GM19023 (cell line): Measurements from ENCODE around the gene TRABD2B.

Experiments used
- ATAC-seq: cut with Tn5 transposase; IDR thresholded peaks from one replicate; pipeline ENCODE4 v1.9.1; 2021; ENCODE audit warnings: mild to moderate bottlenecking, moderate library complexity; ENCODE audit not compliant: unreplicated experiment

TRABD2B gene

DNA sequence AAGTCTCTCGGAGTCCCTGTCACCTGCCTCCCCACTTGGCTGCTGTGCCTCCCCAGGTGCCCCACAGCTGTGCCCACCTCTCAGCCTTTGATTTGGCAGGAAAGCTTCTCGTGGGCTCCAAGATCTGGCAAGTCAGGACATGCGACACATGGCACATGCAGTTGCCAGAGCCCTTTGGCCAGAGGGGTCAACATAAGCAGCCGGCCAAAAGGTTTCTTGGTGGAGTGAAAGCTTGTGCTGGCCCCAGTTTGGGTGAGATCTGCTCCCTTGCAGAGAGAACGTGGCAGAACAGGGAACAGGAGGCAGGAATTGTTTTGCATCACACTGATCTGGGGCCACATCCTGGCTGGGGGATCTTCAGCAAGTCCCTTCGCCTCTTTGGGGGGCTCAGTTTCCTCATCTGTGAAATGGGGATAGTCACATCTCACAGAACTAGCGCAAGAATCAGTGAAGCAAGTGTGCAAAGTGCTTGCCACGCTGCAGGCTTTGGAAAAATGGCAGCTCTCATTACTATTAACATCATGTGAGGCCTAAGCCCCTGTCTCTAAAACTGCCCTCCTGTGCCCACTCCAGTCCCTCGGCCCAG is 232.6 kb downstream of the TRABD2B start:
- no peak for ATAC-seq

DNA sequence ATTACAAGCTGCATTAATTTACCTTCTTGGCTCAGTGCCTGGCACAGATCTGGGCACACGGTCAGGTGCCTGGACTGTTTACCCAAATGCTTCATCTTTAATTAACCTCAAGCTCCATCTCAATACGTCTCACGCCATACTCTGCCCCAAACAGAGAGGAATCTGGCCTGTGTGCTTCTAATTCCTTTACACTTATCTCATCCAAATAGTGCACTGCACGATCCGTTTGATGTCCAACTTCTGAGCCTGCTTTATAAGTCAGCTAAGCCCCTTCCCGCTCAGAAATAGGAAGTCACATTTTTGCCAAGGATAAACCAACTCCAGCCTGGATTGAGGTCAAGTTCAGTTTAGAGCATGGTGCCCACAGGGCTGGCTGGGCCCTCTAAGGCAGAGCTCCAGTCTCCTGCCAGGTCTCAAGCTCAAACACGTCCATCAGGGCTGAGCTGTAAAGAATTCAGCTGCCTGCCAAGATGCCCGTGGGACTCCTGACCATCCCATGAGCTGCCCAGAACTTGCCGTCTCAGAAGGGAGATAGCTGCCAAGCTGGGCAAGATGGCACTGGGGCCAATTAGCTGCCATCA is 233.5 kb downstream of the TRABD2B start:
- ATAC-seq = no peak

DNA sequence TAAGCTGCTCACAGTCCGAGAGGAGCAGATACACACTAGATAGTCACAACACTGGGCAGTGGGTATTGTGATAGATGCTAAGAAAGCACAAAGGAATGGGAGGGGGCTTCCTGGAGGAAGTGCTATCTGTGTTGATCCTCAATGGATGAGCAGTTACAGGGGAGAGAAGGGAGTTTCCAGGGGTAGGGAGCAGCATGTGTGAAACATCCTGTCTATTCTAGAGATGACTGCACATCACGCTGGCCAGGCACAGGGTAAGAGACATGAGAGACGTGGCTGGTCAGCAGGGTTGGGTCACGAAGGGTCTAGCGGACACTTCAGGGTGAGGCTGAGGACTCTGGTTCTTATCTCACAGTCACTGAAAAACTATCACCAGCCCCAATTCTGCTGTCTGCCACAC is 235.2 kb downstream of the TRABD2B start:
- no peak for ATAC-seq

DNA sequence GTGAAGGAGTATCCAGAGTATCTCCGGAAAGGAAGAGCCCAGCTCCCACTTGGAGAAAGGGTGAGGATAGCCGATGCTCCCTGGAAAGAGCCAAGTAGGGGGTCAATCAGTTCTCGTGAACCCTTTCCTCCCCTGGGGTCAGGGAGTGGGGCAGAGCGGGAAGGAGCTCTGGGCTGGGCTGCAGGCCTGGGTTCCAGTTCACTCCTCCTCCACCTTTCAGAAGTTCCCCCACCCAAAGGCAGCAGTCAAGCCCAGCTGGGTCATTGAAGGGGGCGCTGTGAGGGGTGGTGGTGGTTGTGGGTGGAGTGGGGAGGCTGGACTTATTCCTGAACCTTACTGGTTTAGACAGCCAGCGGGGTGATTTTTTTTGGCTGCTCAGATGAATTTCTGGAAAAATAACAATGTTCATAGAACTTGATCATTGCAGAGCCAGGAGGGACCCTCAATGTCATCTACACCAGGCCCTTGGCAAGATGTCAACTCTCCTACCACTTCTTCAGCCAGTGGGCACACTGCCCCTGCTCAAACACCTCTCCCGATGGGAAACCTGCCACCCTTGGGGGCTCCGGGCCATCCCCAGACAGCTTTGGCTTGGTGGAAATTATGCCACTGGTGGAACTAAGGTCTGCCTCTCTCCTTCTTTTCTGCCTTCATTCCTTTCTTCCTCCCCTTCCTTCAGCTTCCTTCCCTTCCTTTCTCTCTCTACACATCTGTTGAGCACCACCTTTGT is 235.8 kb downstream of the TRABD2B start:
- no peak for ATAC-seq

DNA sequence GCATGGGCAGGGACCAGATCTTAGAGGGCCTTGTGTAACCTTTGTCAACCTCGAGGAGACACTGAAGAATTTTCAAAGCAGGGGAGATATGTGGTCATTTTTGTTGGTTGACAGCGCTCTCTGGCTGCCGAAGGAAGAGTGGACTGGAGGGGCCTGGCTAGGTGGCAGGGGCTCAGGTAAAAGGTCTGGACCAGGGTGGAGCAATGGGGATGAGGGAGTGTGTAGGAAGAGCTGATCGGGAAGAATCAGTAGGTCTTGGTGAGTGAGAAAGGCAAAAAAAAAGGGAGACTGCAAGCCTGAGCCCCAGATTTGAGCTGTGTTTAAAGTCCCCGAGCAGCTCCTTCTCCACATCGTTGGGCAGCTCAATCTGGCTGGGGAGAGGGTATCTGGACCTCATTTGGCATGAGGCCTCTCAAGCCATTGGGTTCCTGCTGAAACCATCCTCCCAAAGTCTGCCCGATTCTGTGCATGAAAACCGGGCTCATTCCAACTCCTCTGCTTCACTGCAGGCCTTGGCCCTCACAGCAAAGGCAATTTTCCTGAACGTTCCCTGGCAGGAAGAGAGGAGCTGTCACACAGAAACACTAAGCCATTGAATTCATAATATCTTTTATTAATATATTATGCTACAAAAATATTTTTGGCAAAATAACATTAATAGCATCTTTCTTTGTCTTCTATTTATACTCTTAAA is 237.1 kb downstream of the TRABD2B start:
- no peak for ATAC-seq

DNA sequence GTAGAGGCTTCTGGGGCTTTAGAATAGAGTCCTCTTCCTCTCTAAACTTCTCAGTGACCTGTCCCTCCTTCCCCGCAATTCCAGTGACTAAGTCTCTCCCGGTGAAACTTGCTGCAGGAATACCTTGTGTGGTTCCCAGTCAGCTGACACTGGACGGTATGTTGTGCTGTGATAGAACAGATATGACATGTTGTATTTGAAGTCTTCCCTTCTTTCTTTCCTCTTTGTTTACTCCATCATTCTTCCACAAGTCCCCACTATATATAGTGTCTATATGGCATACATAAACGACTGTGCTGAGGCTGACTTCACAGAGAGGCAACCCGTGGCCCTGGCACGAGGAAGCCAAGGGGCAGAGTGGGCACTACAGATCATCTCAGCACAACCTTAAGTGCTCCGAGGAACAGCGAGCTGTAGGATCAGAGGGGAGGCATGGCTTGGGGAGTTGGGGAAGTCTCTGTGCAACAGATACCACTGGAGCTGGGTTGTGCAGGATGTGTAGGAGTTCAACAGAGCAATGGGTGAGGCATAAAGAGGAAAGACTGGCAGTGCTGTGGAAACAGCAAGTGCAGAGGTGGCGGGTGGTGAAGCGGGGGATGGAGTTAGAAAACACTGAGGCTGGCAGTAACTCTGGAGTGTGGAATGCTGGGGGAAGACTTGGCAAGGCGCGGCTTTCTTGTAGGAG is 237.8 kb downstream of the TRABD2B start:
- no peak for ATAC-seq

DNA sequence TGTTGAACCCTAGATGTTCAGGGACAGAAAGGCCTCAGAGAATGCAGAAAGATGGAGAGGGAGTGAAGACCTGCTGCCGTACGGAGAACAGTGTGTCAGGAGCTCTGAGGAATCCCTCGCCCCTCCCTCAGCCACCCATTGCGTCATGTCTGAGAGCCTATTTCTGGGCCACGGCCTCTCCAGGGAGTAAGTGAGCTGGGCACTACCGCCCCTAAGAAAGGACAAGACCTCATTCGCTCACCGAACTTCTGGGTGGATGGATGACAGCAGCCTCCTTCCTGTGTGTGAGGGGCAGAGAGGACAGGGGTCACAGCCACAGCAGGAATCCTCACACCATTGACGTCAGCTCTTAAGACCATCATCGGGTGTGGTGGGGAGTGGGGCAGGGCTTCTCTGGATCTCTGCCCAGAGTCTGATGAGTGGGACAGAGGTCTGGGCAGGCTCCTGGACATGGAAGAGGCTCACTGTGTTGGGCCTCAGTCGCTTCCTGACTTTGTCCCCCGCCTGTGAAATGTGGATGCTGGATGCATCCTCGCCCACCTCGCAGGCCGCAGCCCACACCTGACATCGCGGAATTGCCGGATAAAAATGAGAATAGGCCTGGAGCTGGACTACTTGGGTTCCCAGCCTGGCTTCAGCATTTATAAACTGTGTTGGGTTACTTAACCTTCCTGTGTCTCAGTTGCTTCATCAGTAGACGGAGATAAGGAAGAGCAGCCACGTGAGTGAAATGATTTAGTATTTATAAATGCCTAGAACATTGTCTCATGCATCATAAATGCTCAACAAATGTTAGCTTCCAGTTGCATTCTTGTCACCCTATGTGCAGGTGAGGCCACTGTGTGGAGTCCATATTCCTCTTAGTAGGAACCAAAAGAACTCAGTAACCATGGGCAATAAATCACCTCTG is 238.6 kb downstream of the TRABD2B start:
- ATAC-seq = no peak

DNA sequence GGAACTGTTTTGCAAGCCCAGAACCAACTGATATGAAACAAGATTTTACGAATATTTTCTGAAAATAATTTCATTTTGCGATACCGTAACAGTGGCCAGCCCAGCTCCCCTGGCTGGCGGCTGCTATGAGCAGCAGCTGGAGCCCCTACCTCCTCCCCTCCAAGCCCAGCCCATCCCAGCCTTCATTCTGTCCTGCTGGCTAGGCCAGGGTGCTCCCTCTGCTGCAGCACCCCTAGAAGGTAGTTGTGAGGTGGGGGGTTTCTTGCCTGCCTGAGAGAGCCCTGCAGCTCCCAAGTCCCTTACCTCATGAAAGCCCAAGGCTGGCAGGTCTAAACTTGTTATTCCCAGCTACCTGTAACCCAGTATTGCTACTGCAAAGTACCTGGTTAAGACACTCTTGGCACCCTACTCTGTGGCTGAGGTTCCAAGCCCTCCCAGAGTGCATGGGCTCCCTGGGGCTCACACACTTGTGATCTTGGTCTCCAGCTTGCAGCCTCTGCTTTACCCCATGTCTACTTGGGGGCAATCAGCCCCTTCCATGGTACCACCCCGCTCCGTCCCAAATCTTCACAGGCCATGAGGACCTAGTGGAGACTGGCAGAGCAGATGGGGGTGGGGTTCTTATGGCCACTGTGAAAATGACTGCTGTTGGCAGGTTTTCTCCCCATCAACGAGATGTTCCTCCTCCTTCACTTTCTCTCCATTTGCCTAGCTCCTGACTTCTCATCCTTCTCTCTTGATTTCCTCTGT is 239.8 kb downstream of the TRABD2B start:
- no peak for ATAC-seq

DNA sequence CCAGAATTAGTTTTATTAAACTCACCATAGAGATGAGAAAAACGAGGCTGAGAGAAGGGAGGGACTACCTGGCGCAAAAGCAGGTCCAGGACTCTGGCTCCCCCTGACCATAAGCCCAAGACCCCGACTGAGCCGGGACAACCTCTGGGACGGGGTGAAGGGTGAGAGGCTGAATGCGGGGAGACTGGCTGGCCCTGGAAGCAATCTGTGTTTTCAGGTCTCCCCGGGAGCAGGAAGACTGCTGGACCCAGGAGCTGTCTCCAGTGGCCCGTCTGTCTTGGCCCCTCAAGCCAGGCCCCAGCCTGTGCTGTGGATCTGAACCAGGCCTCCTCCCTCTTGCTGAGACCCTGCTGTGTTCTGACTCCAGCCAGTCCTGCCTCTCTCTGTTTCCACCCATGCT is 240.8 kb downstream of the TRABD2B start:
- no peak for ATAC-seq

DNA sequence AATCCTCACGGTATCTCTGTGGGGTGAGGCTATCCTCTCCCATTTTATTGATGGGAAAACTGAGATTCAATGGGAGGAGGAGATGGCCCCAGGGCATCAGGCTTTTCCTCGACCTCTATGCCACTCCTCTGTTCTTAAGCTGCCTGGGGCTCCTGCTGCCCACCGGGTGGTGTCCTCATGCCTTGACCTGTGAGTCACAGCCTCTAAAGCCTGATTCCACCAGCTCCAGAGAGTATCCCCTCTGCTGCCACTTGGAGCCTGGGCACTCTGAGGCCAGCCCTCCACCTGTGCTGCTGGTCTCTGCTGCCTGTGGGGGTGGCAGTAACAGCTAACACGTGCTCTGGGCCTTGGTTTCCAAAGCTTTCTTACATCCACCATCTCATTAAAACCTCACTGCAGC is 241.2 kb downstream of the TRABD2B start:
- ATAC-seq = no peak

DNA sequence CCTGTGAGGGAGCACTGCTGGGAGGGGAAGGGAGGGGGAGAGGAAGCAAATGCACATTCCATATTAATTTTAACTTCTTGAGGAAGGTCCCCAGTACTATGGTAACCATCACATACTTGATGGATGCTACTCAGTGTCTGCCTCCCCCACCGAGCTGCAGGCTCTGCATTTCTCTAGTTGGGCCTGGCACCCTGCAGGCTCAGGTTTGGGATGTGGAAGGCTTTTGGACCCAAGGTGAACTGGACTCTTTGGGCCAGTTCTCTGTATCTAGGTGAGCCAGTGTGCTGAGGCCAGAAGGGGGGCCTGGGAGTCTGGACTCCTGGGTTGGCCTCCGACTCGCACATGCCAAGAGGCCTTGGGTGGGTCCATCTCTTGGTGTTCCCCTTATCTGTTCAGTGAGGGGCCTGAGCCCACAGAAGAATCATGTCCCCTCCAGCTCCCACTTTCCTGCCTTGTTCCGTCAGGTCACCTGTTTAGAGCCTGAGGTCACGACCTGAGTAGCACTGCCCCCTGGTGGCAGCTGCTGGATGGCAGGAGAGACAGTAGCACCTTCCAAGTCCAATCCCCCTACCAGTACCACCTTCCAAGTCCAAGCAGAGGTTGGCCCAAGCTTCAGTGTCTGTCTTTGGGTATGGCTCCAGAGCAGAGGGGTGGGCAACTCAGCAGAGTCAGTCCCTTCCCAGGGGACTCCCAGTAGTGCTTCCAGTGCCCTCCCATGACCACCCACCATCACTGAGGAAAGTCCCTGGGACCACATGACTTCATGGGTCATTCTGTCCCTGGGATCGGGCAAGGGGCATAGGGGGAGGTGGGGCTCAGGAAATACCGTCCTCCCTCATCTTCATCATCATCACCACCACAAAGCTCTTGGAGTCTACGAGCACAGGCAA is 241.8 kb downstream of the TRABD2B start:
- ATAC-seq = peak; percentile 65

DNA sequence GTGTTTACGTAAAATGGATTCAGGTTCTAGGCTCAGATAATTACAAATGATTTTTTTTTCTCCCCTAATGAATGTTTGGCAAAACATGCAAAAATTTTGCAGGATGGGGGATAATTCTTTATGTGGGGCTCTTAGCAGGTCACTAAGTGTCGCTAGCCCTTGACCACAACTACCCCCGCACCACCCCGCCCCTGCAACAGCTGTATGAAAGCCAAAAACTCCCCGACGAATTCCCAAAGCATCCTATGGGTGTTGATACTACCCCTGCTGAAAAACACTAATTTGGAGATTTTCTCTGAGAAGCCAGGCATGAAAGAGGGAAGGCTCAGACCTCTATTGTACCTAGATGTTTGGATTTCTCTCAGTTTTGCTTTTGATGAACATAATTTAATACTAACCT is 243.0 kb downstream of the TRABD2B start:
- ATAC-seq = no peak

DNA sequence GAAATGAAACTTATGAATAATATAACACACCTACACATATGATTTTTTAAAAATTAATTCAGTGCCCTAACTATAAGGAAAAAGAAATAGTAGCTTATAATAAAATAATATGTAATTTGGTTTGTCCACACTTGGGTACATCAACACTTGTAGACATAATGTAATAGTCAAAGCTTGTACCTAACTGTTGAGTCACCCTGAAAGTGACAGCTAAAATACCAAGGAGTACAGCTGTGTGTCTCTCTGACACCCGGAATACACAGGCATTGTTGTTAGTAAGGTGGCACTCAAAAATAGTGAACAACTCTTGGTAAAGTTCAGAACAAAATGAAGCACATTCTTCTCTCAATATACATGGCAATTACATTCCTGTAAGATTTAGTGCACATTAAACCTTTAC is 243.4 kb downstream of the TRABD2B start:
- ATAC-seq = no peak

DNA sequence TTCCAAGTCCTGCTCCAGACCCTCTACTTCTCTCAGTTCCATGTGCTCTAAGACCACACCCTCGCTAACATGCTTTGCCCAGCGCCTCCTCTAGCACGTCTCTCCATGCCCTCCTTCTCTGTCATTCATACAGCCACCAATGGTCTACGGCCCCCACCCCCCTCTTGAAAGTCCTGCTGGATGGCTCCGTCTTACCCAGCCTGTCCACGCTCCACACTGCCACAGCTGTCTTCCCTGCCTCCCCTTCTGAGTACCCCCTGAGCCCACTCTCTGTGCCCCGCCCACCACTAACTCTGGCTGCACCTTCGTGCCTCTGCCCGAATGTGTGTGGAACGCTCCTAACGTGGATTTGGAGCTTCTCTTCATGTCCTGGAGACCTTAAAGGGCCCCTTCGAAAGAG is 244.6 kb downstream of the TRABD2B start:
- no peak for ATAC-seq

DNA sequence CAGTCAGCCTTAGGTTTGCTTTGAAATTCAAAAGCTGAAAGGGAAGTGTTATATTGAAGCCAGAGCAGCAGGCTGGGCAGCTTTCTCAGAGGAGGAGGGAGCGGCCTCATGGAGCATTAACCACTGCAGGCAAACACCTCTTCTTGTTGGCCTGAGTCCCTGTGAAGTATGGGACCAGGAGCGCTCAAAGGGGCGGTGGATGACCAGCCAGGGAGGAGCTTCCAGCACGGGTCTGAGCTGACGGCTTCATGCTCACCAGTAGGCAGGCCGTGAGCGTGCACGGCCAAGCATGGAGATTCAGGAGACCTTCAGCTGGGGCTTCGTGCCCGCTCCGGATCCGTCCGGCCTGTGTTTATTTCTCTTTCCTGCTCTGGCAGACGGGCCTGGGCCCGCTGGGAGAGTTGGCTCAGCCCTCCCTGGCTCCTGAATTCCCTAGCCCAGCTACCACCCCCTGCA is 245.2 kb downstream of the TRABD2B start:
- no peak for ATAC-seq

DNA sequence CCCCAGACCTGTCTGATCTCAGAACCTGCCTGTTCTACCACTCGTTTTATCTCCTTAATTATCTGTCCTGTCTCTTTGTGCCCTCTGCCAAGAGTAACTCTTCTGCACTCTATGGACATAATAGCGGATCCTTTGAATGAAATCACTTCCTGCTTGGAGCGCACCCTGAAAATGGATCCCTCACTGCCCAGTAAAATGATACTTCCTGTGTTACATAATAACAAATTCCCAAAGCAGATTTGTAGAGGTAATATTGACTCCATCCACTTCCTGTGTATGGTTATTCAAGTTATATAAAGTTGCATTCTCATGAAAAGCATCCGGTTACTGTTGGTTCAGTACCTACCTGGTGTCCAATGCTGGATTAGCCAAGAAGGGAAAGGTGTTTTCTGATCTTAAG is 246.0 kb downstream of the TRABD2B start:
- ATAC-seq = no peak

DNA sequence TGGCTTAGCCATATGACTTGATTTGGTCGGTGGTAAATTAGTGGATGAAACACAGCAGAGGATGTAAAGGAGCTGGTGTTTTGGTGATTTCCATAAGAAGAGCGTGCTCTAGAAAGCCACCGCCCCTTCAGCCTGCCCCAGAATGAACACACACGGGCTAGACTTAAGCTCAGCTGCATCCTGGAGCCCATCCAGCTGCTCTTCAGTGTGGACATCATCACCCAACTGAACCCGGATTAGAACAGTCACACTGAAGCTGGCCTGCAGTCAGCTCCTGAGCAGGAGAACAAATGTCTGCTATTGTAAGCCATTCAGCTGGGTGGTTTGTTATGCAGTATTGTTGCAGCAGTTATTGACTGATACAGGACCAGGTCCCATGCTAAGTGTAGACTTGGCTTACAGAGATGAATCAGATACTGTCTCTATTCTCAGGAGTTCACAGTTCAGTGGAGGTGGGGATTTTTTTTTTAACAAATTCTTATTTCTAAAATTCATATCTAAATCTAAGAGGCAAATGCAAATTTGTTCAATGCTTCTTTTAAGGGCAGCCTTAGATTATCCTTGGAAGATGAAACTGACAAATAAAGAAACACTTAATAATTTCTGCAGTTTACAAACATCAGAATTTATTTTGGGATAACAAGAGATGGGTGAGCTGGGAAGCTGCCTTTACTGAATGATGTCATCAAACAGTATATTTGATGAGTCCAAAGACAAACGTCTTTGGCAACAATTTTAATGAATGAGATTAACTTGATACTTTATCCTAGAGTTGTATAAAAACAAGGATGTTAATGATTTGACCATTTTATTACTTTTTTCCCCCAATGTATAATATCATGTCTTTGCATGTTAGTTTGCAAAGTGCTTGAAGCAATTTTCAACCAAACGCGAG is 251.2 kb downstream of the TRABD2B start:
- ATAC-seq = no peak
